Fibroblast of lung (primary cell): ENCODE measurements around the gene LMO2. TPM values are rescaled to one million over a fixed set of nuclear protein-coding genes. Genes with fewer than 3 reads are reported as not detected.

ENCODE experiments used
- DNase-seq, 2 donors: peaks; one replicate each; pipeline versions ENCODE4 v3.0.0 to v3.0.0-alpha.2; 2010; ENCODE audit warnings: low read depth in 2 of 2
- H2AFZ ChIP-seq: 2 replicates; pipeline ENCODE4 v1.5.1; 2012; ENCODE audit warnings: low read length, control low read depth, inconsistent platforms
- H3K27ac ChIP-seq: 2 replicates; pipeline ENCODE4 v1.5.1; 2011; ENCODE audit warnings: low read length, control low read depth; ENCODE audit not compliant: insufficient read depth
- H3K27me3 ChIP-seq: 2 replicates; pipeline ENCODE4 v1.5.1; 2011; ENCODE audit warnings: mild to moderate bottlenecking, low read length; ENCODE audit not compliant: control insufficient read depth, insufficient read depth
- H3K36me3 ChIP-seq: 2 replicates; pipeline ENCODE4 v1.5.1; 2011; ENCODE audit warnings: low read length; ENCODE audit not compliant: control insufficient read depth, insufficient read depth
- H3K4me1 ChIP-seq: 2 replicates; pipeline ENCODE4 v1.5.1; 2011; ENCODE audit warnings: low read length; ENCODE audit not compliant: control insufficient read depth, insufficient read depth; ENCODE audit errors: extremely low read depth
- H3K4me2 ChIP-seq: 2 replicates; pipeline ENCODE4 v1.5.1; 2011; ENCODE audit warnings: low read length, control low read depth; ENCODE audit not compliant: insufficient read depth; ENCODE audit errors: extremely low read depth
- H3K4me3 ChIP-seq, 4 experiments: fragments of 200-600 bp in 1 of 4; sonication (generic) in 1 of 4; replicated peaks in 1 of 4; 2 replicates each; pipeline ENCODE4 v1.5.1; 2011 to 2016; ENCODE audit warnings: low read length in 4 of 4, low read depth in 3 of 4, mild to moderate bottlenecking in 3 of 4, control low read depth in 2 of 4, inconsistent platforms in 1 of 4, mixed read lengths in 1 of 4; ENCODE audit not compliant: insufficient read depth in 1 of 4; ENCODE audit errors: control extremely low read depth in 1 of 4
- H3K79me2 ChIP-seq: 2 replicates; pipeline ENCODE4 v1.5.1; 2012; ENCODE audit warnings: mild to moderate bottlenecking, low read length, inconsistent platforms; ENCODE audit not compliant: control insufficient read depth, insufficient read depth
- H3K9ac ChIP-seq: 2 replicates; pipeline ENCODE4 v1.5.1; 2011; ENCODE audit warnings: mild to moderate bottlenecking, low read length, control low read depth; ENCODE audit not compliant: insufficient read depth
- H3K9me3 ChIP-seq: 2 replicates; pipeline ENCODE4 v1.5.1; 2012; ENCODE audit warnings: low read depth, low read length; ENCODE audit not compliant: control insufficient read depth, insufficient read depth
- H4K20me1 ChIP-seq: 2 replicates; pipeline ENCODE4 v1.5.1; 2011; ENCODE audit warnings: low read length; ENCODE audit not compliant: control insufficient read depth, insufficient read depth; ENCODE audit errors: extremely low read depth
- EZH2 ChIP-seq: IDR thresholded peaks from 2 replicates; pipeline ENCODE4 v1.5.1; 2012; ENCODE audit warnings: low read length, control low read depth, mild to moderate bottlenecking; ENCODE audit errors: missing control alignments
- polyA plus RNA-seq, 2 donors: library from polyadenylated mRNA; depleted of rRNA in 1 of 2; stranded (reverse) in 1 of 2; unstranded in 1 of 2; fragments of >200 nt; gene quantifications; 2 replicates each; pipeline ENCODE4 v1.2.1, GENCODE V29; 2011 to 2012; ENCODE audit warnings: missing spikeins in 1 of 2
- total RNA-seq: library from RNA; depleted of rRNA; stranded (reverse); fragments of >200 nt; gene quantifications from 2 replicates; pipeline ENCODE4 v1.2.1, GENCODE V29; 2014
- TF ChIP-seq, protein P1 (sequence below), 2 donors: IDR thresholded peaks in 1 of 2; conservative IDR thresholded peaks in 1 of 2; 1 replicate in 1 of 2; 2 replicates in 1 of 2; pipeline ENCODE4 v1.5.1; 2011 to 2012; ENCODE audit warnings: low read length in 2 of 2, control low read depth in 1 of 2, inconsistent platforms in 1 of 2, low read depth in 1 of 2, mild to moderate bottlenecking in 1 of 2

LMO2 gene
- total and polyA plus RNA-seq, 2 donors (not counting 1 experiment from before 2014, with no cell fraction given), result 0.03 to 0.17 TPM

DNA sequence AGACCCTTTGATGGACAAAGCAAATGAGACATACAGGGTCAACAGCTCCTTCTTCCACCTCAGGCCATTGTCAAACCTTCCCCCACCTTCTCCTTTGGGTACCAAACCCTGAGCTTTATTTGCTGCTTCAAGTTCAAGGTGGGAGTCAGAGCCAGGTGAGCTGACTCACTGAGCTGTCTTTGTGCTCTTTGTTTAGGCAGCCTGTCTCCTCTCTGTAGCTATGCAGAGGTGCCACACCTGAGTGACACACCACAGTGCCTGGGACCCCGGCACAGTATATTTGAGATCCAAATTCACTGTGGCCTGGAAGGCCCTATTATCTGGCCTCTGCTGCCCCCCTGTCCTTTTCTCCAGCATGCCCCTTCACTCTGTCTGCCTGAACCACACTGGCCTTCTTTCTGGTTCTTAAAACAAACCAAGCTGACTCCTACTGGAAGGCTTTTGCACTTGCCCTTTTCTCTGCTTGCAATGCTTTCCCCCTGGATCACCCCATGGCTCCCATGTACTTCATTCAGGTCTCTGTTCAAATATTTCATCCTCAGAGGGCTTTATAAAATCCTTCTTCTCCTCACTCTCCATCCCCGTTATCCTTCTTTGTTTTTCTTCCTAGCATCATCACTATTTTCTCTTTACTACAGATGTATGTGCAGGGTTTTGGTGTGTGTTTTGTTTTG is 16.1 kb downstream of the LMO2 start:
- Histone ChIP-seq H3K27me3 (peaks cover 20% of the 10 kb centered on the region), H3K4me2 (no peak overlapping the region), H3K4me3 (no peak overlapping the region), H4K20me1 (no peaks in the 10 kb centered on the region), H3K27ac (no peak overlapping the region), H3K4me1 (no peaks in the 10 kb centered on the region), H3K9ac (no peak overlapping the region), H3K9me3 (no peaks in the 10 kb centered on the region), H2AFZ (no peak overlapping the region), H3K36me3 (no peaks in the 10 kb centered on the region), H3K79me2 (no peaks in the 10 kb centered on the region)
- TF ChIP-seq, protein P1, sequence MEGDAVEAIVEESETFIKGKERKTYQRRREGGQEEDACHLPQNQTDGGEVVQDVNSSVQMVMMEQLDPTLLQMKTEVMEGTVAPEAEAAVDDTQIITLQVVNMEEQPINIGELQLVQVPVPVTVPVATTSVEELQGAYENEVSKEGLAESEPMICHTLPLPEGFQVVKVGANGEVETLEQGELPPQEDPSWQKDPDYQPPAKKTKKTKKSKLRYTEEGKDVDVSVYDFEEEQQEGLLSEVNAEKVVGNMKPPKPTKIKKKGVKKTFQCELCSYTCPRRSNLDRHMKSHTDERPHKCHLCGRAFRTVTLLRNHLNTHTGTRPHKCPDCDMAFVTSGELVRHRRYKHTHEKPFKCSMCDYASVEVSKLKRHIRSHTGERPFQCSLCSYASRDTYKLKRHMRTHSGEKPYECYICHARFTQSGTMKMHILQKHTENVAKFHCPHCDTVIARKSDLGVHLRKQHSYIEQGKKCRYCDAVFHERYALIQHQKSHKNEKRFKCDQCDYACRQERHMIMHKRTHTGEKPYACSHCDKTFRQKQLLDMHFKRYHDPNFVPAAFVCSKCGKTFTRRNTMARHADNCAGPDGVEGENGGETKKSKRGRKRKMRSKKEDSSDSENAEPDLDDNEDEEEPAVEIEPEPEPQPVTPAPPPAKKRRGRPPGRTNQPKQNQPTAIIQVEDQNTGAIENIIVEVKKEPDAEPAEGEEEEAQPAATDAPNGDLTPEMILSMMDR (conservative IDR thresholded peaks at IDR 0.05 in 1 of 2, IDR thresholded peaks at IDR 0.05 in 1 of 2; ENCODE audit: low read depth in 1 of 2, low read length in 2 of 2), result no peak
- no peak for TF ChIP-seq EZH2
- DNase-seq, result no peak

DNA sequence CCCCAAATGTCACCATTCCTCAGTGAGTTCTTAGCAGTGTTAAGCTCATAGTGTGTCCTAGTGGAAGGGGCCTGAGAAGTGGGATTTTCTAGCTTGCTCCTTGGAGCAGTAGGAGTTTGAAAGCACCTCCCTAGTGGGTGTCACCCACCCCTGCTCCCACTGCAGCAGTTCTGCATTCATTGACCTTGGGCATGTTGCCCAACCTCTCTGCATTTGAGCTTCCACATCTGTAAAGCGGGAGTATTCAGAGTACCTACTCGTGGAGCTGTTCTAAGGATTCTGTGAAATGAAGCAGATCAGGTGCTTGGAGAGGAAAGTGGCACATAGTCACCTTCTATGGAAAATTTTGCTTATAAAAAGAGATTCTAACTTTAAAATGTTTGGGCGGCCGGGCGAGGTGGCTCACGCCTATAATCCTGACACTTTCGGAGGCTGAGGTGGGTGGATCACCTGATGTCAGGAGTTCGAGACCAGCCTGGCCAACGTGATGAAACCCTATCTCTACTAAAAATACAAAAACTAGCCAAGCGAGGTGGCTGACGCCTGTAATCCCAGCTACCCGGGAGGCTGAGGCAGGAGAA is 16.9 kb downstream of the LMO2 start:
- H3K9ac ChIP-seq, result no peak overlapping the region
- no peak for DNase-seq
- H4K20me1 ChIP-seq, result no peaks in the 10 kb centered on the region
- no peak overlapping the region for H2AFZ ChIP-seq
- H3K4me3 ChIP-seq, result no peak overlapping the region
- peaks cover 24% of the 10 kb centered on the region for H3K27me3 ChIP-seq
- H3K79me2 ChIP-seq, result no peaks in the 10 kb centered on the region
- no peak overlapping the region for H3K27ac ChIP-seq
- no peaks in the 10 kb centered on the region for H3K36me3 ChIP-seq
- no peaks in the 10 kb centered on the region for H3K4me1 ChIP-seq
- TF ChIP-seq, protein P1 (conservative IDR thresholded peaks at IDR 0.05 in 1 of 2, IDR thresholded peaks at IDR 0.05 in 1 of 2; ENCODE audit: low read depth in 1 of 2, low read length in 2 of 2), result no peak
- TF ChIP-seq EZH2, result no peak
- H3K9me3 ChIP-seq, result no peaks in the 10 kb centered on the region
- H3K4me2 ChIP-seq, result no peak overlapping the region

DNA sequence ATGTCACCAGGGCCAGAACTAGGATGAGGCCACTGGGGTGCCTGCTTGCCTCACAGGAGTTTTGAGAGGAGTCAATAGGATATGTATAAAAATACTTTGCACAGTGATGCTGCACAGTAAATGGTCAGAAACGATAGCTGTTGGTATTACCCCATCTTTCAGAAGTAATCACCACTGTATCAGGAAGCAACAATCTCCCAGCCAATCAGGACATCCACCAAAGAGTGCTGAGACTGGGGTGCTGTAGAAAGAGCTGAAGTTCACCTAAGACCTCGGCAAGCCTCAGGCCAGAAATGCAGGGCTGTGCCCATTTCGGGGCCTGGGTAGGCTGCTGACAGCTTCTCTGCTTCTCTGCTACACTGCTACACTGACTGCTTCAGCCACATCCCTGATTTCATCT is 17.4 kb downstream of the LMO2 start:
- TF ChIP-seq, protein P1 (conservative IDR thresholded peaks at IDR 0.05 in 1 of 2, IDR thresholded peaks at IDR 0.05 in 1 of 2; ENCODE audit: low read depth in 1 of 2, low read length in 2 of 2), result no peak
- TF ChIP-seq EZH2, result no peak
- H4K20me1 ChIP-seq, result no peaks in the 10 kb centered on the region
- H3K36me3 ChIP-seq, result no peaks in the 10 kb centered on the region
- H3K4me2 ChIP-seq, result no peak overlapping the region
- H2AFZ ChIP-seq, result no peak overlapping the region
- no peak for DNase-seq
- H3K9ac ChIP-seq, result no peak overlapping the region
- no peaks in the 10 kb centered on the region for H3K4me1 ChIP-seq
- peaks cover 24% of the 10 kb centered on the region for H3K27me3 ChIP-seq
- no peaks in the 10 kb centered on the region for H3K79me2 ChIP-seq
- H3K4me3 ChIP-seq, result no peak overlapping the region
- no peaks in the 10 kb centered on the region for H3K9me3 ChIP-seq
- no peak overlapping the region for H3K27ac ChIP-seq
